ENCODE data around the gene FKBP3.

DNA sequence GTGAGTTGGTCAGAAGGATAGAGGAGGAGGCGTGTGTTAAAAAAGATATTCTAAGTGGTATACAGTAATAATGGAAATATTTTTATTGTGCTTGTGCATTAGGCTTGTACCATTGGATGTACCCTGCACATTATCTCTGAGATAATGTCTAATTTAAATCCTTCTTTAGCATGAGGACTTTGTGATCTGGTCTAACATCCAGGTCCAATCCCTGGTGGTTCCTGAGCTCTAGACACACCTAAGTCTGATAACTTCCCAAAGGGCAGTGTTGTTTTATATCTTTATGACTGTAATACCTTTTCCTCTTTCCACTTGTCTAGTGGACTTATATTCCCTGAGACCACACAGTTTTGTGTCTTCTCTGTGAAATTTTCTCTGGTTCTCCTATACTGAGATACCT is 29.7 kb downstream of the FKBP3 start:
- TF ChIP-seq POLR2A (IDR thresholded peaks at IDR 0.05; ENCODE audit: low read depth, low read length) (no peak), EZH2 (IDR thresholded peaks at IDR 0.05; ENCODE audit: borderline replicate concordance, low read depth, low read length, severe bottlenecking) (no peak)
- TF ChIP-seq, protein P1, sequence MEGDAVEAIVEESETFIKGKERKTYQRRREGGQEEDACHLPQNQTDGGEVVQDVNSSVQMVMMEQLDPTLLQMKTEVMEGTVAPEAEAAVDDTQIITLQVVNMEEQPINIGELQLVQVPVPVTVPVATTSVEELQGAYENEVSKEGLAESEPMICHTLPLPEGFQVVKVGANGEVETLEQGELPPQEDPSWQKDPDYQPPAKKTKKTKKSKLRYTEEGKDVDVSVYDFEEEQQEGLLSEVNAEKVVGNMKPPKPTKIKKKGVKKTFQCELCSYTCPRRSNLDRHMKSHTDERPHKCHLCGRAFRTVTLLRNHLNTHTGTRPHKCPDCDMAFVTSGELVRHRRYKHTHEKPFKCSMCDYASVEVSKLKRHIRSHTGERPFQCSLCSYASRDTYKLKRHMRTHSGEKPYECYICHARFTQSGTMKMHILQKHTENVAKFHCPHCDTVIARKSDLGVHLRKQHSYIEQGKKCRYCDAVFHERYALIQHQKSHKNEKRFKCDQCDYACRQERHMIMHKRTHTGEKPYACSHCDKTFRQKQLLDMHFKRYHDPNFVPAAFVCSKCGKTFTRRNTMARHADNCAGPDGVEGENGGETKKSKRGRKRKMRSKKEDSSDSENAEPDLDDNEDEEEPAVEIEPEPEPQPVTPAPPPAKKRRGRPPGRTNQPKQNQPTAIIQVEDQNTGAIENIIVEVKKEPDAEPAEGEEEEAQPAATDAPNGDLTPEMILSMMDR (IDR thresholded peaks at IDR 0.05; ENCODE audit: extremely low read depth in 1 of 2, insufficient read depth in 1 of 2, low read depth in 1 of 2, low read length in 2 of 2): no peak

Data from endothelial cell of umbilical vein (primary cell).